GM08714 (cell line): ENCODE data around the gene SLC25A53.
A peak's percentile ranks its signal among the peaks of the same experiment; 100 is the strongest.

ENCODE experiments used
- H3K4me3 ChIP-seq: fragments of 200-500 bp; sonication (Bioruptor generic); 2 replicates; pipeline ENCODE4 v1.5.1; 2014; ENCODE audit warnings: mild to moderate bottlenecking, low read length, inconsistent platforms
- ZNF274 ChIP-seq: IDR thresholded peaks from 2 replicates; pipeline ENCODE4 v1.6.1; 2012; ENCODE audit warnings: mild to moderate bottlenecking, low read depth, low read length

The SLC25A53 gene

GRCh38 chrX:104165894-104166734 lies 9.3 kb upstream of the SLC25A53 start, which contains the start of gene FAM199X:
Gene FAM199X, plus strand, starts transcription at chrX:104166453. Its CDS starts 333 bp downstream, at chrX:104166786.
- TF ChIP-seq ZNF274 = no peak
- peak within 1 kb of the TSS; percentile 86 for H3K4me3 ChIP-seq

DNA sequence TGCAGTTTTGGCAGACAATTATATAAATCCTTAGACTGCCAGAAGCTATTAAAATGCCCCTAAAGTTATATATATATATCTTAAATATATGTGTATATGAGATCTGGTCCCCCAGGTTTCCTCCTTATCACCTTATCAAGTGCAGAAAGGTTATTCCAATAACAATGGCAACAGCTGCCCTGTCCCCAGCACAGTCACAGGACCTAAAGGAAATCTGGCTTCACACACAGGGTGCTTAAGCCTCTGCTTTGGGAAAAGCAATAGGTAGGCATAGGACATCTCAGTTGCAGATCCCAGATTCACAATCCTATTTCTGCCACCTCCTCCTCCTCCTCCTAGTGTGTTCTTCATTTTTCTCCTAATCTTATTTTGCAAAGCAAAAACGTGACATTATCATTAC lies 5.8 kb downstream of the SLC25A53 start:
- no peak overlapping the region for H3K4me3 ChIP-seq
- no peak for TF ChIP-seq ZNF274

GRCh38 chrX:104141087-104141760 lies 15.6 kb downstream of the SLC25A53 start:
- no peak for TF ChIP-seq ZNF274
- no peak overlapping the region for H3K4me3 ChIP-seq

DNA sequence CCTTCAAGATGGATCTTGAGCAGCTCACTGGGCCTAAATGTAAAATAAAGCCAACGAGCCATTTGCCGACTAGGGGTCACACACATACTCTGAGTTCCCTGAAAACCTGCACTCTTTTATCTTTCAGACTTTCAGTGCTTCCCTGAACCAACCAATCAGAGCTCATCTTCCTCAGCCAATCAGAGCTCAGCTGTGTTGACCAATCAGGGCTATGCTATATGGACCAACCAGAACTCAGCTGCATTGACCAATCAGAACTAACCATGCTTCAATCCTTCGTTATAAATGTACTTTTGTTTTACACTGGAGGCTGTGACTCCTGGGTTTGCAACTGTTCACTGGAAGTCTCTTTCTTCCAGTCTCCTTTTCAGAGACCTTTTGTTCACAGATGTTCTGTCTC lies 19.3 kb downstream of the SLC25A53 start:
- no peak for TF ChIP-seq ZNF274
- H3K4me3 ChIP-seq = no peak overlapping the region

- no peak for TF ChIP-seq ZNF274
- no peak overlapping the region for H3K4me3 ChIP-seq
These were observed 20.4 kb downstream of the SLC25A53 start for GRCh38 chrX:104136241-104137019.

DNA sequence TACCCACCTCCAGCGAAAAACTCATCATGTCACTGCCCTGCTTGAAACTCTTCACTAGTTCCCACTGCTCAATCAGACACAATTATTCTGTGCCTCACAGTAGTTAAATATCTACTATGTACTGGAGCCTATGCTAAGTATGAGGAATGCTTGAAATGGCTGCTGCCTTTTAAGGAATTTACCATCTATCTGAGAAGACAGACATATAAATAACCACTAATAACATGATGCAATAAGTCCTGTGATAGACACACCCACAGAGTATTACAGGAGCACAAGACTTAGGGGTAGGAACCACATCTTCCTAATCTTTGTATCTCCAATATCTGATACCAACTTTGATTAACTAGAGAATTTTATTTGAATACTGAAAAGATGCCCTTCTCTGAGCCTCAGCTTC lies 21.1 kb downstream of the SLC25A53 start:
- TF ChIP-seq ZNF274 = no peak
- H3K4me3 ChIP-seq = no peak overlapping the region

DNA sequence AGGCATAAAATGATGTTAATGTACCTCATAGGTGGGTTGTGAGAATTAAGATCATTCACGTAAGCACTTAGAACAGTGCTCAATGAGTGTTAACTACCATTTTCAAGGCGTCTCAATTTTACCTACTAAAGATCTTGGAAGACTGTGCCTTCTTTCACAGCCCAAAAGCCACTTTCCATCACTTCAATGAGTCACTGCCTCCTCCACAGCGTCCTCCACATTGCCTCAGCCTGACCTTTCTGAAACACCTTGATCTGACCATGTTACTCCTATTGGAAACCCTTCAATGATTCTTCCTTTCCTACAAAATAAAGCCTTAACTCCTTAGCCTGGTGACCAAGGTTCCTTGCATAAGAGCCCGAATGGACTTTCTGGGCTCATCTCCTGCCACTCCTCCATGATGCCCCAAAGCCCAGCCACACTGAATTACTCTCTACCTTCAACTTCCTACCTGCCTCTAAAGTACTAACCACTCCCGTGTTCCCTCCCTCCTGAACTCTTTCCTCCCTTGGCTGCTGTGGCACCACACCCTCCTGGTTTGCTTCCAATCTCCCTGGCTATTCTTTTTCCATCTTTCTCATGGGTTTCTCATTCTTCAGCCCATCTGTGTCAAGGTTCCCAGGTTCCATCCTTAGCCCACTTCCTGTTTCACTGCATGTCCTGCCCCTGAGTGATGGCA lies 22.1 kb downstream of the SLC25A53 start:
- TF ChIP-seq ZNF274 = no peak
- no peak overlapping the region for H3K4me3 ChIP-seq

GRCh38 chrX:104130808-104131207 lies 26.0 kb downstream of the SLC25A53 start:
- TF ChIP-seq ZNF274 = no peak
- H3K4me3 ChIP-seq = no peak overlapping the region

- no peak for TF ChIP-seq ZNF274
- no peak overlapping the region for H3K4me3 ChIP-seq
These were observed 30.0 kb downstream of the SLC25A53 start for GRCh38 chrX:104126856-104127255.

DNA sequence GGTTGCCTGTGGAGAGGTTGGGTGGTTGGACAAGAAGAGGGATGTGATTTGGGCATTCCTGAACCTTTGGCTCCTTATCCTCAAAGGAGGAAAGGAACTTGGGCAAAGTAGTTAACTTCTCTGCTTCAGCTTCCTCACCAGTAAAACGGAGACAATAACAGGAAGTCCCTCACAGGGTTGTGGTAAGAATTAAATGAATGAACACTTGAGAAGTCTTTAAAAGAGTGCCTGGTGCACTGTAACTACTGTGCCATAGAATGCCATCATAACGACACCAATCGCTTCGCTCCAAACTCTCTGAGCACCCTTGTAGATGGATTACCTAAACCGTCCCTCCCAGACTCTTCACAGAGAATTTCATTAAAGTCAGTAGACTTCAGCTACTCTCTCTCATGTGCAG lies 34.0 kb downstream of the SLC25A53 start:
- TF ChIP-seq ZNF274 = no peak
- H3K4me3 ChIP-seq = no peak overlapping the region

GRCh38 chrX:104118765-104119164 lies 38.0 kb downstream of the SLC25A53 start:
- no peak for TF ChIP-seq ZNF274
- H3K4me3 ChIP-seq = no peak overlapping the region

GRCh38 chrX:104117759-104118158 lies 39.0 kb downstream of the SLC25A53 start:
- no peak overlapping the region for H3K4me3 ChIP-seq
- TF ChIP-seq ZNF274 = no peak

DNA sequence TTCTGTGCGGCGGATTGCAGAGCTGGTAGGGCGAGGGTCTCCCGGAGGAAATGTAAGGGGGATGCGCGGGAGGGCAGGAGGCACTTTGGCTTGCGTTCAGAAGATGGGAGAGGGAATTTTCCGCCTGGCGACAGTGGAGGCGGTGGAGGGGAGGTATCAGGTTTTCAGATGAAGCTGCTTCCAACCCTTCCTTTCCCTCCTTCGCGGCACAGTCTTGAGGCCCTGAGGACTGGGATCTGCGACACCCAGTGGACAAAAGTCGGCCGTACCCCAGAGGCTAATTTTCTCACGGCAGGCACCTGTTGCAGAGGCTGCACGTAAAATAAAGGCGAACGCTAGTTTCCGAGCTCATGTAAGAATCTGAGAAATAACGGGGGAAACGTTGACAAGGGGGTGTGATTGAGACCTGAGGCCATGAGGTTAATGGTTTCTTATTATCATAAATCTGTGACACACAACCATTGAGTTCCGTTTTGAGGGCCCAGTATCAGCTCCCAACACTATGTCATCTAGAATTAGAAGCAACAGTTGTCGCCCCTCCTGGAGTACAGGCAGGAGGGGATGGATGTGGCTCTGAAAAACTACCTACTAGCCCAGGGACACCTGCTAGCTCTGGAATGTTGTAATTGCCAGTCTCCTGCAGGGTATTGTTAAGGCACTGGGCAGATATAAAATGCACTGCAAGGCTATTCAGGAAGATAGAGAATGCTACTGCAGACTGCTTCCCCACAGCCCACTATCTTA lies 43.4 kb downstream of the SLC25A53 start:
- no peak for TF ChIP-seq ZNF274
- peak overlapping the region; percentile 62 for H3K4me3 ChIP-seq
